Iris pigment epithelial cell (primary cell): ENCODE results near the gene KATNAL2.

Experiments
- DNase-seq: peaks from one replicate; pipeline ENCODE4 v3.0.0-alpha.2; 2011; ENCODE audit warnings: low read depth

KATNAL2 gene

DNA sequence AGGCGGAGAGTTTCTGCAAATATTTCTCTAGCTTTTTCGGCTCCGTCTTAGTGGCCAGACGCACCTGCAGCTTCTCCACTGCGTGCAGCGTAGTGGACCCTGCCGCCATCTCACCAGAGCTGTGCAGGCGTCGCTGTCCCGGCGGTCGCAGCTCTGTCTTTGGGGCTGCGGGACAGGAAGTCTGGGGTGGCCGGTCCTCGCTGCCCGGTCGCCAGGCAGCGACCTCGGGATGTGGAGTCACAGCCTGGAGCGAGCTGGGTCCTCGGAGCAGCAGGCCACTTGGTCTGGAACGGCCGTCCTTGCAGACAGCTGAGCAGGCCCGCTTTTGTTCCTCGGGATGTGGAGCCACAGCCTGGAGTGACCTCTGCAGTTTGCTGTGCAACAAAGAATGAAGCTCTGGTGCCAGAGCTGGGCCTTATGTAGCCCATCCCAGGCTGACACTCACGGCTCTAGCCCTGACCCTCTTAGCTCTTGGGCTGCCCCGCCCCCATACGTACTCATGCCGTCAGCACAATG lies 117.8 kb downstream of the KATNAL2 start, which contains the start of gene ELOA2:
Gene ELOA2, minus strand, starts transcription at position 466 of the 516 bp plus-strand sequence. Its CDS starts 357 bp downstream, at position 109.
- DNase-seq = no peak

DNA sequence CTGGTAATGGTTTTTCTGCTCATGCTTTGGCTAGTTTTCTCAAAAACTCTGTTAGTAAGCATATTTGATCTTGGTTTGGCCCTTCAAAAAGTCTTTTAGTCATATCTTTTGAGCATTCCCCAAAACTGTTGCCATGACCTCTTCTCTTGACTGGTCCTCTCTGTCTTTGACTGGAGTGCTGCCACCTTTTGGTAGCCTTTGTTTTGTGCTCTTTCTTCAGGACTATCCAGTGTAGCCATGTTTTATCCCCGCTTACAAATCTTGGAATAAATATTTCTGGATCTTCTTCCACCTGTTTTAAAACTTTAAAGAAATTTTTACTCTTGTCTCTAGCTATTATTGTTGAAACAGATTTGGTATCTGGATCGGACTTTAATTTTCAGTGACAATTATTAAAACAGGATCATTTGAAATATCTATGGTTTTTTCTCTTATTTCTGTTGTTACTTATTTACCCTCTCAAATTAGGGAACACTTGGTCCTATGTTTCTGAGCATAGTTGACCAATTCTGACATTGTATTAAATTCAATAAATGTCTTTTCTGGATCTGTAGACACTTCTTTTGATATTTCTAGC lies 119.0 kb downstream of the KATNAL2 start:
- DNase-seq = peak; percentile 47

DNA sequence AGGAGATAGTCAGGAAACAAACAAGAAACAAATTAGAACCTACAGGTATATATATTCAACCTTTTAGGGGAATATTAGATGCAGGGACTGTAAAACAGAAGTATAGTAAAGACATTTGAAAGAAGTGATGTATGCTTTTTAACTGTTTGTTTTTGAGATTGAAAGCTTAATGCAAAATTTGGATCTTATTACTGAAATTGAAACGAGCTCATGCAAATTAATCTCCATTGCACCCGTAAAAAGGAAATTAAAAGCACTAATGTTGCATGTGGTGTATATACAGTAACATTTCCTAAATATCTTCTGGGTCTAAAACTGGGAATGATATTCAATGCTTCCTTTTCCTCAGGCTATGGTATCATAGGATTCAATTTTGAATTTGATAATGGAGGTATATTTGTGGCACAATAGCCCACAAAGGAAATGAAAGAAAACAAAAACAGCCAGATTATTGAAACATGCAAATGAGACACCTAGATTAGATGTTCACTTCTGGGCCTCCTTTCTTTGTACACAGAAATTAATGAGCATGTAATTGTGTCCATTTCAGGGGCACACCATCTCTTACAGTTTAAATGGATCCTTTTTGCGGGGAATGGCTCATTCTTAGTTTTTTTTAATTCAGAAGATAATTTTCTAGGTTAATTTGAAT lies 119.7 kb downstream of the KATNAL2 start:
- no peak for DNase-seq

DNA sequence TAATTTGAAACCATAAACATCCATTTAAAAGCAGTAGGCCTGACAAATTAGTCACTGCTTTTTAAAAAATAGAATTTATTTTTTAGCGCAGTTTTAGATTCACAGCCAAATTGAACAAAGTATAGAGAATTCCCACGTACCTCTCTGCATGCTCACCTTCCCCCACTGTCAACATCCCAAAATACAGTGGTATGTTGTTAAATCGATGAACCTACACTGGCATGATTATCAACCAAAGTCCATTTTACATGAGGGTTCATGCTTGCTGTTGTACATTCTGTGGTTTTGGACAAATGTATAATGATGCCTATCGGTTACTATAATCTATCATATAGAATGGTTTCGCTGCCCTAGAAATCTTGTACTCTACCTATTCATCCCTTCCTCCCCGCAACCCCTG lies 123.6 kb downstream of the KATNAL2 start:
- DNase-seq = no peak

DNA sequence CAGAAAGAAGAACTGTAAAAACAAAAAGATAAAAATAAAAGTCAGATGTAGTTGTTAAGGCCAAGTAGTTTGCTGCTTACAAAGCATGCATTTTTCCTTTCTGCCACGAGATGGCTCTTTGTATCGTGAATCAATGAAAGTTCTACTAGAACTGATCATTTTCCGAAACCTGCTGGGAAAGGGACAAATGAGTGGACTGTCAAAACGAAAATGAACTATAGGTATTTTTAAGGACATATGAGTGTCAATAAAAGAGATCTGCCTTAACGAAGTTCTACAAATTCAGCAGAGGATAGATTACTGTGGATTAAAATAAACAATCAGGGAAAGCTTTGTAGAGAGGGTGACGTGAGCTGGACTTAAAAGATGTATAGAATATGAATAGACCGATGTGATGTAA lies 133.1 kb downstream of the KATNAL2 start:
- peak; percentile 66 for DNase-seq

DNA sequence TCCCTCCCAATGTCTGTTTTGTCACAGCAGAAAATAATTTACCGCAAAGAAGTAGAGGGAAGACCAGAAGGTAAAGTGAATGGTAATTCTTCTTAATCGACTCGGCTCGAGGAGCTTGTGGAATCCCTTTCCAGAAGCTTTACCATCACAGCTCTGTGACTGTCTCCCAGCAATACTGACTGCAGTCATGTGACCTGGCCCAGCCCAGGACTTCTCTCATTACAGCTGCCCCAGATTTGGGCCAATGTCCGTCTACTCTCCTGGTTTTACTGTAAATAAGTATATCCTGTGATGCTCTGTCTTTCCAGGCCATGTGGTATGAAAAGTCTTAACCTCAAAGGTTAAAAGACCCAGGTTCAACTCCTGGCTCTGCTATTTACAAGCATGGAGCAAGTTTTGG lies 137.0 kb downstream of the KATNAL2 start:
- DNase-seq = peak; percentile 19

DNA sequence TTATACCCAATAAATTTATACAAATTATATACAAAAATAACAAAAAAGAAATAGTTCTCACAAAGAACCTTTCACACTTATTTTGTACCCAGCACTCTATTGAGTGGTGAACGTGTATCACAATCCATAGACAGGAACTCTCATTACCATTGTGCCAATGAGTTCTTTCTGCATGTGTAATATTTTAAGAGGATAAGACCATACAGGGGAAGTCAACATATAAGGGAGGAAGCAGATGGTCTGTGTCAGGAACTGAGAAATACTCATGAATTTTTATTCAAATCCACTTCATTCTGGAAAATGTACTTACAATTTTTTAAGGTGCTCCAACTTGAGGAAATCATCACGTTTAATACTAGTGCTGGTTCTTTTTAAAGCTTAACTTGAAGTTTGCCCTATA lies 145.1 kb downstream of the KATNAL2 start:
- DNase-seq = no peak

DNA sequence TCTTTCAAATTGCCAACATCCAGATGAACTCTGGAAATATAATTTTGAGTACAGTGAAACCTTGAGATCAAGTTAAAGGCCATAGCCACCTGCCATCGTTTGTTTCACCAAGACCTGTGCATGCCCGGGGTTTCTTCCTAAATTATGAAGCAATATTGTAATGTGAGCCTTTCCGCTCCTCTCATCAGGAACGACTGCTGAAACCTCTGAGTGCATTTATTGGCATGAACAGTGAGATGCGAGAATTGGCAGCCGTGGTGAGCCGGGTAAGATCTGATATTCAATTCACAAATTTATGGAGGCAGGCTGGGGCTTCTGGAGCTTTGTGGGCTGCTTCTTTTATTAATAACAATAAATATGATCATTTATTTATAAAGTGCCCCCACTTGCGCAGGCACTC lies 145.7 kb downstream of the KATNAL2 start:
- no peak for DNase-seq

DNA sequence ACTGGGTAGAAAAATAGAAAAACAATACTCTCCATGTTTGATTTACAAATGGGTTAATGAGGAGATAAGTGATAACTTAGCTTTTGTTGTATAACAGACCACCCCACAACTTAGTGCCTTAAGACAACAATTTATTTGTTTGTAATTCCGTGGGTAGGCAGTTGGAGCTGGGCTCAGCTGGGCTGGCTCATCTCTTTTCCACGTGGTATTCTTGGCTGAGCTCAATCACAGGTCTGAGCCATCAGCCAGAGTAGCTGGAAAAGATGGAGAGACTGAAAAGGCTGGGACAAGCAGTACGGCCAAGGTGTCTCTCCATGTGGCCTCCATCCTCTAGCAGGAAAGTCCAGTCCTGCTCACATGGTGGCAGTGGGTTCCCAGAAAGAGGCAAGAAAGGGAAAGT lies 150.2 kb downstream of the KATNAL2 start:
- DNase-seq = no peak

DNA sequence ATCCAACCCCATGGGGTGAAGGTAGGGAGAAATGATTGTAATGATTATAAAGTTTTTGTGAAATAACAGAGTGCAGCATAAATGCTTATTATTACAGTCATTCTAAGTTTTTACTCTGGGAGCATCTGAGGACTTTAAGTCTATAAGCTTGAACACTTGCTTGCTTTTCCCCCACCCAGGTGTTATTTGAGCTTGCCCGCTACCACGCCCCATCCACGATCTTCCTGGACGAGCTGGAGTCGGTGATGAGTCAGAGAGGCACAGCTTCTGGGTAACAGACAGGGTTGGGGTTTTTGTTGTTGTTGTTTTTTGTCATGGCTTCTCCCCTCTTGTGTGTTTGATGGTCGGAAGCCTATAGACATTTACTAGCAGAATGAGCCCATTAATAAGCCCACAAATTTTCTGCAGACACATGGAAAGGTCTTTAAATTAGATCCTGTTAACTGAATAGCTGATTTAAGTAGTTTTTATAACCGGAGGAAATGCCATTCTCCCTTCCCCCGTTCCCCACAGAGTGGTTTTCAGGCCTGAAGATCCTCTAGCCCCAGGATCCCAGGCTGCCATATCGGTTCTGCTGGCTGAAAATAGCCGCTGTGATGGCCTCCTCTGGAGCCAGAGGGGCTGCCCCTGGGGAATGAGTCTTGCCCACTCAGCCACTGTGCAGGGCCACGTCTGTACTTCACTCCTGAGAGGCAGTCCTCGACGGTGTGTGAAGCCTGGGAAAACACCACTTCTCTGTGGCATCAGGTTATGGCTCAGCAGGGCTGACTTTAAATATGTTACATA lies 157.9 kb downstream of the KATNAL2 start:
- DNase-seq = peak; percentile 34

DNA sequence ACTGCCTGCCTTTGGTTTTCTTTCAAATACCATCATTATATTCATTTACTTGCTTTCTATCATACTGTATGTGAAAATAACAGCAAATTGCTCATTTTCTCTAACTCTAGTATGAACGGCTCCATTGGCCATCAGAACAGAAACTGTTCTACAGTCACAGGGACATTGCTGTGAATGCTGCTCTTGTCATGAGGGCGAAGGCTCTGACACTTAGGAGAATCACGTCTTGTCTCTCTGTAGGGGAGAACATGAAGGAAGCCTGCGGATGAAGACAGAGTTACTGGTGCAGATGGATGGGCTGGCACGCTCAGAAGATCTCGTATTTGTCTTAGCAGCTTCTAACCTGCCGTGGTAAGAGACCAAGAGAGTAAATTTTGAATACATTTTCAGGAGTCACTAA lies 159.7 kb downstream of the KATNAL2 start:
- no peak for DNase-seq

DNA sequence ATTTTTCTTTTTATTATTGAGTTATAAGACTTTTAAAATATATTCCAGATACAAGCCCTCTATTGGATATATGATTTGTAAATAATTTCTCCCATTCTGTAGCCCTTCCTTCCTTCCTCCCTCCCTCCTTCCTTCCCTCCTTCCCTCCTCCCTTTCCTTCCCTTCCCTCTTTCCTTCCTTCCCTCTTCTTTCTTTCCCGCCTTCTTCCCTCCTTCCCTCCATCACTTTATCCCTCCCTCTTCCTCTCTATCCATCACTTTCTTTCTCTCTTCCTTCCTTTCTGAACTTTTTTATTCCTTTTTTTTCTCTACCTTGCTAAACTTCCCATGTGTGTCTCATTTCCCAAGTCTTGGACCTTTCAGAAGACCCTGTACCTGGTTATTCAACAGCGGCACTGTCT lies 163.5 kb downstream of the KATNAL2 start:
- DNase-seq = no peak

DNA sequence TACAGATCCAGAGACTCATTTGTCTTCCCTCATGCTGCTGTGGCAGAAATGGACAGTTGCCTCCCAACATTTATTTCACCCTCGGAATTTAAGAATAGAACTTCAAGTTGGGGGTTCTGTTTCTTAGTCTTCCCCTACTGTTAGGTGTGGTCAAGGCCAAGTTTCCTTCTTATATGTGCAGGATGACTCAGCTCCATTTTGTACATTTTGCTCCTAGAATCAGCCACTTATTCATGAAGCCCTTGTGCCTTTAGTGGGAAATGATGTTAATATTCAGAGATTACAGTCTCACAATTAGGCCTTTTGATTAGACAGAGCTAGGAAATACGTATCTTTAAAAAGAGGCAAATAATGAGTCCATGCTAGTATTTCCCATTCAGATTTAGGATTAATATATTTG lies 164.2 kb downstream of the KATNAL2 start:
- peak; percentile 8 for DNase-seq

DNA sequence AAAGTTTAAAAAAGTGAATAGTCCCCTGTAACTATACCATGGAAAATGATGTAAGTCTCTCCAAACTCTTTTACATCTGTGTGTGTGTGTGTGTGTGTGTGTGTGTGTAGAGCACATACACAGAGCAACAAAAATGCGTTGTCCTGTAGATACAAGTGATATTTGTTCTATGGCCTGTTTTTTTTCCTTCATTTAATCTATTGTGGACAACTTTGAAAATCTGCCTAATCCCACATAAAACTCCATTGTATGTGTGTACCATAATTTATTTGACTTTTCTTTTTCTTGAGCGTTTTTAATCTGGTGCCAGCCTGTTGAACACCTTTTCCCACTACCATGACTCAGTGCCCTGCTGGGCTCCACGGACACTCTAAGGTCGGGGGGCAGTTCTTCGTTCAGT lies 170.3 kb downstream of the KATNAL2 start:
- DNase-seq = no peak

DNA sequence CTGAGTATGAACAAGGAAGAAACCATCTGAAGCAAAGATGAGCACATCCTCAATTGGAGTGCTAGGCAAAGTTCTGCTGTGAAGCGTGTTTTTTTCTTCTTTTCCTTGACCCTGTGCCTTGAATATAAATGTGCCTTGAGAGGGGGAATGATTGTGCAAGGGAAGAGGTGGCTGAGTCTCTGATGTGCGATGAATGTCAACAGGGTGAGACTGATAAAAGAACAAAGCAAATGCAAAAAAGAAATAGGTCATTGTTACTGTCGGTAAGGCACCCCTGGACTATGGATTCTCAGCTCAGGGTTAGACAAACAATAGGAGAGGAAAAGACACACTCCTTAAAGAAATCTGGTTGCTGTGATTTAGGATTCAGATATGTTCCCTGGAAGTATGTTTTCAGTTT lies 178.4 kb downstream of the KATNAL2 start:
- no peak for DNase-seq

DNA sequence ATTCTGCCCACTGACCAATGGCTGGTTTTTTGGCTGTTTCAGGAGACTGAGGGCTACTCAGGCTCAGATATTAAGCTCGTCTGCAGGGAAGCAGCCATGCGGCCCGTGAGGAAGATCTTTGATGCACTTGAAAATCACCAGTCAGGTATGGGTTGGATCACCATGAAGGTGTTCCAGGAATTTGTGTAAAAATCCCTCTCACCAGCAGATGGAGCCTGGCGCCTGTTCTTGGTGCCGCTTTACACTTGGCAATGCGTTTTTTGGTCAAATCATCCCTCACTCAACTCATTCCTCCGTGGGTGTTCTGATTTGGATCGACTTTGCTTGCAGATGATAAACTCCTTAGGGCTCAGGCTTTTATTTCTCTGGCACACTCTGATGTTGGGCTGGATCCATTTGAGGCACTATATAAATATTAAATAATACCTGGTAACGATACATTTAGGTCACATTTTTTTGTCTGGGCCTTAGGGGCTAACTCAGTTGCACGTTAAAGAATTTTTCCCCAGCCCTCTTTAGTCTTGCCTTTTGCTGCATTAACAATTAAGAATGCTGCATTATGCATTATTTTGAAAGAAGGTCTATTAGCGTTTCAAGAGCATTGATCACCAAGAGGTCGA lies 182.9 kb downstream of the KATNAL2 start:
- DNase-seq = peak; percentile 49

DNA sequence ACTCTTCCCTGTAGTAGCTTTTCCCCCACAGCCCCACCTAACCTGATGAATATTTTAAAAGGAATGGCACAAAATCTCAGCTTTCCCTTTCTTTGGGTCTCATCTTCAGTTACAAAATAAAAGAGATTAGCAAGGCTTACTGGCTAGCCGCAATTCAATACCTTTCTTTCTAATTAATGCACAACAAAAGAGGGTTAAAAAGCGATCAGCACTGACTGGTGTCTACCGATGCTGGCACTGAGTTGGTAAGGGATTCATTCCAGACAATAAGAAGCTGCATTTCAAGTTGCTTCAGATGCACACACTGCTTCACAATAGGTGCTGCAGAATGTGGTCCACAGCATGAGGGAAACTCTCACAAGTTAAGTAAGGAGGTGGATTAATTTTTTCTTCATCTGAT lies 191.0 kb downstream of the KATNAL2 start:
- no peak for DNase-seq

DNA sequence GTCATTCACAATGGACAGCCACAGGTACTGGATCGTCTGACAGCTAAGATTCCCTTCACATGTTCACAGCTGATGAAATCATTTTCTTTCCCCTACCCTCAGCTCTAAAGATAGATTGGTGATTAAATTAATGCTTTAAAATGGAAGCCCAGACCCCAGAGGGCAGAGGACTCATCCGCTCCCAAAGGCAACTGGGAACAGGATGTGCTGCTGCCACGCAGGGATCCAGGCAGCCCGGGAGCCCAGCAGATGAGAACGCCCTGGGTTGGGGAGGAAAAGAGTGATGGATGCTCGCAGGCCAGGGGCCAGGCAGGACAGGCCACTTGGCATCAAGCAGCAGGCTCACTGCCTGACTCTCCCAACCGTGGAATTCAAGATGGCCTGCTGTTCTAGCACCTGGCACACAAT lies 191.6 kb downstream of the KATNAL2 start:
- DNase-seq = no peak

DNA sequence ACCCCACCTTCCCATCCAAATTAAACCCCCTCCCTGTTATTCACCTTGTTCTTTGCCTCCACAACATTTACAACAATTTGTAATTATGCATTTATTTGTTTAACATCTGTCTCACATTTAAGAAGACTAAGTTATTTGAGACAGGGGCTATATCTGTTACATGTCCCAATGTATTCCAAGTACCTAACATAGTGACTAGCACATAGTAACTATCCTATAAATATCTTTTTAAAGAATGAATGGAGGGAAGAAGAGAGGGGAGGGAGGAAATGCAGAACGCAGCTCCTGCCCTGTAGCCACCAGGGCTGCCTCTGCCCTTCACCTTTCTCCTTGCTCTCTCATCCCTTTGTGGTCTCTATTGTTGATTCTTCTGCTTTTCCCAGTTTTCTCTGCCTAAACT lies 192.3 kb downstream of the KATNAL2 start:
- DNase-seq = no peak

DNA sequence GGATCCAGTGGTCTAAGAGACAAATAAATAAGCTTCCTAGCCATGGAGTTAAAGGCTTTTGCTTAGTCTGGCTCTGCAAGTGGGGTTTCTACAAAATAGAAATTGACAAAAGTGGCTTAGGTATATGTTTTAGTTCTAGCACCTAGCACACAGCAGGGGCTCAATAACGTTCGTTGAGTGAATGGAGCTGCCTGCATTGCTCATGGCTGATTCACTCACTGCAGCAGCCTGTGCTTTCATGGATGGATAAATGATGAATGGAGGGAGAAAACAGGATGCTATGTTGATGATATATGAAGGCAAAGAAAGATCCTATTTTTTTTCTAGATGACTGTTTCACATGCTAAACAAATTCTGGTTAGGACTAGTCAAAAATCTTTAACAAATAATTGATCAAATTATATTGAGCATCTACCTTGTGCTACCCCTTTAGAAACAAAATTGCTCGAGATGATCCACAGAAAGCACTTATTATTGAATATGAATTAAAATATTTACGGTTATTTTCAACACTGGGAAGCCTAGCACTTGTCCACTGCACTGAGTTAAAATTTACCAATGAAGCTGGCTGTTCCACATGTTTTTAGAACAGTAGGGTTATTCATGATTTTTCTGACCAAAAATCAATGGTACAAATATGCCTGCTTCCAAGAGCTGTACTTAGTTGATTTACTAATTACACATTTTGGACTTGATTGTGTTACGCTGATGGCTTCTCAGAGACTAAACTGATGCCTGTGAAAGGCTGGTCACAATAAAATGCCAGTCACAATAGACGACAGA lies 193.3 kb downstream of the KATNAL2 start:
- peak; percentile 5 for DNase-seq

DNA sequence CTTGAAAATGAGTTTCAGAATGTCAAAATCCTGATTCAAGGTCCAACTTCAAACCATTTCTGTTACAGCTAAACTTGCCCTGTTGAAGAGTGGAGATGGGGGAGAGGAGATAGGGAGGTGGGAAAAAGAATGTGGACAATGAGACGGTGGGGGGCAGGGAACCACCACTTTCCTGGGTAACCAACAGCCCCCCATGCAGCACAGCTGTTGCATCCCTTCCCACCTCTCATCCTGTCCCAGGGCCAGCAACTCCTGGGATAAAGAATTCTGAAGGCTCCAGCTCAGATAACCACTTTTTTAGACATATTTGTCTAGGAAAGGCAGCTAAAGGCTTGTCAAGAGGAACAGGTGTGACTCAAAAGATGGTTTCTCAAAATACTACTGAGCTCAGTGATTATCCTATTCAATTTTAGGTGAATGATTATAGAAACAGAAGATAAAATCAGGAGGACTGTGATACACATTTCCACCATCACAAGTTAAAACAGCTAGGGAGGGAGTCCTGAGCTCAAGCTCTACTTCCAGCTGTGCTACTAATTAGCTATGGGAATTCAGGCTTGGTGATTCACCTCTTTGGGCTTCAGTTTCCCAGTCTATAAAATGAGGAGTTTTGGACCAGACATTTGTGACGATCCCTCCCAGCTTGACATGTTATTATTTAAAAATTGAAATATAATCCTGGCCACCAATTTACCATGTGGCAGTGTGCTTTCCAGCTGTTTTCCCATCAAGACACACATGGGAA lies 196.6 kb downstream of the KATNAL2 start:
- DNase-seq = no peak
